ENCODE data around the gene LSMEM2. TPM values are rescaled to one million over a fixed set of nuclear protein-coding genes. Genes with fewer than 3 reads are reported as not detected.

The LSMEM2 gene
- total and polyA plus RNA-seq, 2 experiments from 2014 or later = 0.59 to 0.86 TPM

DNA sequence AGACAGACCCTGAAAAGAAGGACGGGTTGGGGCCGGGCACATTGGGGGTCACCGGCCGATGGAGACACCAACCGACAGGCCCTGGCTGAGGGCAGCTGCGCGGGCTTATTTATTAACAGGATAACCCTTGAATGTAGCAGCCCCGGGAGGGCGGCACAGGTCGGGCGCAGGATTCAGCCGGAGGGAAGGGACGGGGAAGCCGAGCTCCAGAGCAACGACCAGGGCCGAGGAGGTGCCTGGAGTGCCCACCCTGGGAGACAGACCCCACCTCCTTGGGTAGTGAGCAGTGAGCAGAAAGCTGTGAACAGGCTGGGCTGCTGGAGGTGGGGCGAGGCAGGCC lies 2.2 kb upstream of the LSMEM2 start:
- H3K4me3 Mint-ChIP-seq = no peak overlapping the region
- Histone ChIP-seq H3K36me3 (ENCODE audit: insufficient read depth) (no peaks in the 10 kb centered on the region), H3K4me2 (peak overlapping the region; percentile 86), H3K27ac (ENCODE audit: low read depth) (no peak overlapping the region), H3K4me1 (ENCODE audit: insufficient read depth) (peaks cover 3% of the 10 kb centered on the region; the same call in 1 of the 2 replicates), H3K79me2 (replicated peaks; ENCODE audit: insufficient read depth) (no peaks in the 10 kb centered on the region), H3K9me2 (ENCODE audit: insufficient read depth) (no peaks in the 10 kb centered on the region), H3F3A (replicated peaks; ENCODE audit: low read depth) (peaks cover 10% of the 10 kb centered on the region; the same call in 1 of the 2 replicates), H4K20me1 (replicated peaks; ENCODE audit: insufficient read depth) (no peaks in the 10 kb centered on the region), H2AFZ (peak overlapping the region; percentile 63; the same call in 1 of the 2 replicates), H3K4me3 (peak overlapping the region; percentile 63), H3K27me3 (ENCODE audit: insufficient read depth) (peaks cover 57% of the 10 kb centered on the region)
- TF ChIP-seq, protein P1, sequence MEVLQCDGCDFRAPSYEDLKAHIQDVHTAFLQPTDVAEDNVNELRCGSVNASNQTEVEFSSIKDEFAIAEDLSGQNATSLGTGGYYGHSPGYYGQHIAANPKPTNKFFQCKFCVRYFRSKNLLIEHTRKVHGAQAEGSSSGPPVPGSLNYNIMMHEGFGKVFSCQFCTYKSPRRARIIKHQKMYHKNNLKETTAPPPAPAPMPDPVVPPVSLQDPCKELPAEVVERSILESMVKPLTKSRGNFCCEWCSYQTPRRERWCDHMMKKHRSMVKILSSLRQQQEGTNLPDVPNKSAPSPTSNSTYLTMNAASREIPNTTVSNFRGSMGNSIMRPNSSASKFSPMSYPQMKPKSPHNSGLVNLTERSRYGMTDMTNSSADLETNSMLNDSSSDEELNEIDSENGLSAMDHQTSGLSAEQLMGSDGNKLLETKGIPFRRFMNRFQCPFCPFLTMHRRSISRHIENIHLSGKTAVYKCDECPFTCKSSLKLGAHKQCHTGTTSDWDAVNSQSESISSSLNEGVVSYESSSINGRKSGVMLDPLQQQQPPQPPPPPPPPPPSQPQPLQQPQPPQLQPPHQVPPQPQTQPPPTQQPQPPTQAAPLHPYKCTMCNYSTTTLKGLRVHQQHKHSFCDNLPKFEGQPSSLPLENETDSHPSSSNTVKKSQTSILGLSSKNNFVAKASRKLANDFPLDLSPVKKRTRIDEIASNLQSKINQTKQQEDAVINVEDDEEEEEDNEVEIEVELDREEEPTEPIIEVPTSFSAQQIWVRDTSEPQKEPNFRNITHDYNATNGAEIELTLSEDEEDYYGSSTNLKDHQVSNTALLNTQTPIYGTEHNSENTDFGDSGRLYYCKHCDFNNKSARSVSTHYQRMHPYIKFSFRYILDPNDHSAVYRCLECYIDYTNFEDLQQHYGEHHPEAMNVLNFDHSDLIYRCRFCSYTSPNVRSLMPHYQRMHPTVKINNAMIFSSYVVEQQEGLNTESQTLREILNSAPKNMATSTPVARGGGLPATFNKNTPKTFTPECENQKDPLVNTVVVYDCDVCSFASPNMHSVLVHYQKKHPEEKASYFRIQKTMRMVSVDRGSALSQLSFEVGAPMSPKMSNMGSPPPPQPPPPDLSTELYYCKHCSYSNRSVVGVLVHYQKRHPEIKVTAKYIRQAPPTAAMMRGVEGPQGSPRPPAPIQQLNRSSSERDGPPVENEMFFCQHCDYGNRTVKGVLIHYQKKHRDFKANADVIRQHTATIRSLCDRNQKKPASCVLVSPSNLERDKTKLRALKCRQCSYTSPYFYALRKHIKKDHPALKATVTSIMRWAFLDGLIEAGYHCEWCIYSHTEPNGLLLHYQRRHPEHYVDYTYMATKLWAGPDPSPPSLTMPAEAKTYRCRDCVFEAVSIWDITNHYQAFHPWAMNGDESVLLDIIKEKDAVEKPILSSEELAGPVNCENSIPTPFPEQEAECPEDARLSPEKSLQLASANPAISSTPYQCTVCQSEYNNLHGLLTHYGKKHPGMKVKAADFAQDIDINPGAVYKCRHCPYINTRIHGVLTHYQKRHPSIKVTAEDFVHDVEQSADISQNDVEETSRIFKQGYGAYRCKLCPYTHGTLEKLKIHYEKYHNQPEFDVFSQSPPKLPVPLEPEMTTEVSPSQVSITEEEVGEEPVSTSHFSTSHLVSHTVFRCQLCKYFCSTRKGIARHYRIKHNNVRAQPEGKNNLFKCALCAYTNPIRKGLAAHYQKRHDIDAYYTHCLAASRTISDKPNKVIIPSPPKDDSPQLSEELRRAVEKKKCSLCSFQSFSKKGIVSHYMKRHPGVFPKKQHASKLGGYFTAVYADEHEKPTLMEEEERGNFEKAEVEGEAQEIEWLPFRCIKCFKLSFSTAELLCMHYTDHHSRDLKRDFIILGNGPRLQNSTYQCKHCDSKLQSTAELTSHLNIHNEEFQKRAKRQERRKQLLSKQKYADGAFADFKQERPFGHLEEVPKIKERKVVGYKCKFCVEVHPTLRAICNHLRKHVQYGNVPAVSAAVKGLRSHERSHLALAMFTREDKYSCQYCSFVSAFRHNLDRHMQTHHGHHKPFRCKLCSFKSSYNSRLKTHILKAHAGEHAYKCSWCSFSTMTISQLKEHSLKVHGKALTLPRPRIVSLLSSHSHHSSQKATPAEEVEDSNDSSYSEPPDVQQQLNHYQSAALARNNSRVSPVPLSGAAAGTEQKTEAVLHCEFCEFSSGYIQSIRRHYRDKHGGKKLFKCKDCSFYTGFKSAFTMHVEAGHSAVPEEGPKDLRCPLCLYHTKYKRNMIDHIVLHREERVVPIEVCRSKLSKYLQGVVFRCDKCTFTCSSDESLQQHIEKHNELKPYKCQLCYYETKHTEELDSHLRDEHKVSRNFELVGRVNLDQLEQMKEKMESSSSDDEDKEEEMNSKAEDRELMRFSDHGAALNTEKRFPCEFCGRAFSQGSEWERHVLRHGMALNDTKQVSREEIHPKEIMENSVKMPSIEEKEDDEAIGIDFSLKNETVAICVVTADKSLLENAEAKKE (CRISPR knock-in tag; IDR thresholded peaks at IDR 0.05) = no peak
- TF ChIP-seq, protein P2, sequence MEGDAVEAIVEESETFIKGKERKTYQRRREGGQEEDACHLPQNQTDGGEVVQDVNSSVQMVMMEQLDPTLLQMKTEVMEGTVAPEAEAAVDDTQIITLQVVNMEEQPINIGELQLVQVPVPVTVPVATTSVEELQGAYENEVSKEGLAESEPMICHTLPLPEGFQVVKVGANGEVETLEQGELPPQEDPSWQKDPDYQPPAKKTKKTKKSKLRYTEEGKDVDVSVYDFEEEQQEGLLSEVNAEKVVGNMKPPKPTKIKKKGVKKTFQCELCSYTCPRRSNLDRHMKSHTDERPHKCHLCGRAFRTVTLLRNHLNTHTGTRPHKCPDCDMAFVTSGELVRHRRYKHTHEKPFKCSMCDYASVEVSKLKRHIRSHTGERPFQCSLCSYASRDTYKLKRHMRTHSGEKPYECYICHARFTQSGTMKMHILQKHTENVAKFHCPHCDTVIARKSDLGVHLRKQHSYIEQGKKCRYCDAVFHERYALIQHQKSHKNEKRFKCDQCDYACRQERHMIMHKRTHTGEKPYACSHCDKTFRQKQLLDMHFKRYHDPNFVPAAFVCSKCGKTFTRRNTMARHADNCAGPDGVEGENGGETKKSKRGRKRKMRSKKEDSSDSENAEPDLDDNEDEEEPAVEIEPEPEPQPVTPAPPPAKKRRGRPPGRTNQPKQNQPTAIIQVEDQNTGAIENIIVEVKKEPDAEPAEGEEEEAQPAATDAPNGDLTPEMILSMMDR (conservative IDR thresholded peaks at IDR 0.05; ENCODE audit: low read depth in 2 of 2) = no peak
- no peak for TF ChIP-seq CREB1 (CRISPR knock-in tag; IDR thresholded peaks at IDR 0.05; ENCODE audit: low read depth)
- TF ChIP-seq ZNF114 (CRISPR knock-in tag; IDR thresholded peaks at IDR 0.05) = no peak
- H3K4me1 Mint-ChIP-seq = peaks cover 24% of the 10 kb centered on the region
- DNase-seq (ENCODE audit: low spot score) (no peak), ATAC-seq (no peak)
- no peaks in the 10 kb centered on the region for H3K9me3 Mint-ChIP-seq
- H3K36me3 Mint-ChIP-seq (ENCODE audit: low read depth) = no peaks in the 10 kb centered on the region
- peaks cover 50% of the 10 kb centered on the region for H3K27me3 Mint-ChIP-seq (ENCODE audit: insufficient read depth, low read depth, poor library complexity)
- no peak overlapping the region for H3K27ac Mint-ChIP-seq

All from GM23338 (cell line).